Endothelial cell of umbilical vein (primary cell): Measurements from ENCODE around the gene OR13C5. TPM values are rescaled to one million over a fixed set of nuclear protein-coding genes. Genes with fewer than 3 reads are reported as not detected.
"Not testable (repeated sequence)": the region's sequence is repeated elsewhere in the genome, so short reads cannot be mapped to it uniquely, and the experiment has no call there.

Source experiments
- BruUV-seq: library from RNA; stranded (reverse); fragments of 400-500 nt; replicated peaks from 2 replicates; lab custom pipeline; 2021; lab: Mats Ljungman, UMichigan
- CTCF ChIA-PET: fragments of 300-600, 350-600 bp; sonication (Branson Sonifier 250); formaldehyde crosslinking; loops from one replicate; lab custom pipeline; 2021; ENCODE audit warnings: antibody characterized with exemption, inconsistent platforms; lab: Charles Lee
- POLR2A ChIA-PET: fragments of 300-600, 350-600 bp; sonication (Branson Sonifier 250); formaldehyde crosslinking; loops from one replicate; lab custom pipeline; 2021; ENCODE audit warnings: antibody characterized with exemption, inconsistent platforms; lab: Charles Lee
- DNase-seq: peaks from one replicate; pipeline ENCODE4 v3.0.0-alpha.2; 2011; ENCODE audit warnings: low read depth, low spot score
- FAIRE-seq: peaks from 2 replicates; lab custom pipeline; 2011; peaks lifted over from hg19 to GRCh38; lab: Jason Lieb, UNC
- H2AFZ ChIP-seq: 2 replicates; pipeline ENCODE4 v1.6.0; 2012; ENCODE audit warnings: low read depth, low read length, control low read depth, inconsistent platforms
- H3K27ac ChIP-seq: 2 replicates; pipeline ENCODE4 v1.5.1; 2011; ENCODE audit warnings: low read depth, mild to moderate bottlenecking, control low read depth, low read length, moderate library complexity; ENCODE audit not compliant: insufficient read depth
- H3K27me3 ChIP-seq, 2 experiments: 2 replicates each; pipeline versions ENCODE4 v1.6.0 to v1.6.1; 2011; ENCODE audit warnings: low read length in 2 of 2, mixed read lengths in 1 of 2; ENCODE audit not compliant: control insufficient read depth in 2 of 2, insufficient read depth in 2 of 2
- H3K36me3 ChIP-seq, 2 experiments: 2 replicates in 1 of 2; 3 replicates in 1 of 2; pipeline ENCODE4 v1.5.1; 2011; ENCODE audit warnings: low read length in 2 of 2, mild to moderate bottlenecking in 1 of 2, moderate library complexity in 1 of 2; ENCODE audit not compliant: control insufficient read depth in 2 of 2, insufficient read depth in 2 of 2; ENCODE audit errors: extremely low read depth in 1 of 2
- H3K4me1 ChIP-seq: 3 replicates; pipeline ENCODE4 v1.5.1; 2011; ENCODE audit warnings: mild to moderate bottlenecking, low read length; ENCODE audit not compliant: control insufficient read depth, insufficient read depth; ENCODE audit errors: extremely low read depth
- H3K4me2 ChIP-seq: 2 replicates; pipeline ENCODE4 v1.6.1; 2011; ENCODE audit warnings: low read length, control low read depth, mixed read lengths; ENCODE audit not compliant: insufficient read depth
- H3K4me3 ChIP-seq, 3 experiments: fragments of 200-600 bp in 1 of 3; sonication (generic), shearing (Covaris generic) in 1 of 3; replicated peaks in 1 of 3; 2 replicates each; pipeline ENCODE4 v1.5.1; 2011 to 2016; ENCODE audit warnings: control low read depth in 3 of 3, low read length in 3 of 3, mild to moderate bottlenecking in 2 of 3, inconsistent platforms in 1 of 3, low read depth in 1 of 3, moderate library complexity in 1 of 3; ENCODE audit not compliant: insufficient read depth in 1 of 3
- H3K79me2 ChIP-seq: 2 replicates; pipeline ENCODE4 v1.6.0; 2012; ENCODE audit warnings: low read length, inconsistent platforms; ENCODE audit not compliant: control insufficient read depth, insufficient read depth
- H3K9ac ChIP-seq: replicated peaks from 2 replicates; pipeline ENCODE3; 2011; ENCODE audit warnings: low read length, control low read depth; ENCODE audit not compliant: insufficient read depth; ENCODE audit errors: extremely low read depth
- H3K9me1 ChIP-seq: replicated peaks from 3 replicates; pipeline ENCODE4 v1.6.0; 2011; ENCODE audit warnings: mild to moderate bottlenecking, low read length; ENCODE audit not compliant: control insufficient read depth, insufficient read depth; ENCODE audit errors: extremely low read depth
- H3K9me3 ChIP-seq: replicated peaks from 2 replicates; pipeline ENCODE4 v1.5.1; 2012; ENCODE audit warnings: low read length, inconsistent platforms; ENCODE audit not compliant: control insufficient read depth, insufficient read depth
- H4K20me1 ChIP-seq: replicated peaks from 2 replicates; pipeline ENCODE3; 2011; ENCODE audit warnings: mild to moderate bottlenecking, low read length; ENCODE audit not compliant: control insufficient read depth, insufficient read depth; ENCODE audit errors: extremely low read depth
- EZH2 ChIP-seq: IDR thresholded peaks from 2 replicates; pipeline ENCODE4 v1.6.1; 2012; ENCODE audit warnings: borderline replicate concordance, low read depth, mild to moderate bottlenecking, moderate library complexity, low read length, inconsistent platforms; ENCODE audit not compliant: severe bottlenecking
- FOS ChIP-seq: IDR thresholded peaks from 2 replicates; pipeline ENCODE4 v1.6.1; 2011; ENCODE audit warnings: mild to moderate bottlenecking, low read length, moderate library complexity, borderline replicate concordance; ENCODE audit not compliant: insufficient read depth
- GATA2 ChIP-seq: IDR thresholded peaks from 2 replicates; pipeline ENCODE4 v1.7.0; 2011; ENCODE audit warnings: low read depth, mild to moderate bottlenecking, moderate library complexity, mixed read lengths, low read length; ENCODE audit not compliant: insufficient read length, insufficient read depth
- JUN ChIP-seq: IDR thresholded peaks from 2 replicates; pipeline ENCODE4 v1.6.1; 2011; ENCODE audit warnings: borderline replicate concordance, low read depth; ENCODE audit not compliant: insufficient read length, insufficient read depth
- MAX ChIP-seq: IDR thresholded peaks from 2 replicates; pipeline ENCODE4 v1.6.1; 2011; ENCODE audit not compliant: insufficient read depth, insufficient read length
- POLR2A ChIP-seq: IDR thresholded peaks from 2 replicates; pipeline ENCODE4 v1.6.1; 2012; ENCODE audit warnings: low read depth, mild to moderate bottlenecking, control low read depth, low read length
- POLR2AphosphoS5 ChIP-seq: IDR thresholded peaks from 2 replicates; pipeline ENCODE4 v1.6.1; 2012; ENCODE audit warnings: low read depth, mild to moderate bottlenecking, control low read depth, low read length, moderate library complexity; ENCODE audit not compliant: insufficient read depth
- dilution Hi-C: fragments of 300-500 bp; cut with MboI; formaldehyde crosslinking; loops from one replicate; pipeline ENCODE4 v1.15.0; 2019; ENCODE audit warnings: low sequenced_read_pairs; ENCODE audit not compliant: extremely low pct_ligation_motif_present
- intact Hi-C: fragments of 100-400 bp; cut with micrococcal nuclease; formaldehyde crosslinking; loops from one replicate; pipeline ENCODE4 v1.10.0; 2022
- polyA plus RNA-seq, 4 experiments: library from polyadenylated mRNA; depleted of rRNA in 3 of 4; stranded (reverse) in 3 of 4; unstranded in 1 of 4; fragments of >200 nt; gene quantifications; 2 replicates each; pipeline versions ENCODE4 v1.2.1 to v1.2.3, GENCODE V29; 2011 to 2012; ENCODE audit warnings: missing spikeins in 1 of 4
- total RNA-seq: library from RNA; stranded (reverse); gene quantifications from 2 replicates; pipeline ENCODE4 v1.2.3, GENCODE V29; 2021

The OR13C5 gene
- total and polyA plus RNA-seq, 2 donors (not counting 3 experiments of a cell fraction or from before 2014, with no cell fraction given): not detected

DNA sequence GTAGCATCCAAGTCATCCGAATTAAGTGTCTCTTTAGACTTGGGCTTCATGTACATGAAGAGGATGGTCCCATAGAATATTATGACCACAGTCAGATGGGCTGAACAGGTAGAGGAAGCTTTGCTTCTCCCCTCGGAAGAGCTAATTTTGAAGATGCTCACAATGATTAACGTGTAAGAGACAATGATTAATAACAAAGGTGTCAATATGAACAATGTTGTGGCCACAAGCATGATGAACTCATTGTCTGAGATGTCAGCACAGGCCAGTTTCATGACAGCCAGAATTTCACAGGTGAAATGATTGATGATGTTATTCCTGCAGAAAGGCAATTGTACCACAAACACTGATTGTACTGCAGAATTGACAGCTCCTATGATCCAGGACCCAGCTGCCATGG, 5.6 kb upstream of the OR13C5 start:
- no peaks in the 10 kb centered on the region for H3K27me3 ChIP-seq

DNA sequence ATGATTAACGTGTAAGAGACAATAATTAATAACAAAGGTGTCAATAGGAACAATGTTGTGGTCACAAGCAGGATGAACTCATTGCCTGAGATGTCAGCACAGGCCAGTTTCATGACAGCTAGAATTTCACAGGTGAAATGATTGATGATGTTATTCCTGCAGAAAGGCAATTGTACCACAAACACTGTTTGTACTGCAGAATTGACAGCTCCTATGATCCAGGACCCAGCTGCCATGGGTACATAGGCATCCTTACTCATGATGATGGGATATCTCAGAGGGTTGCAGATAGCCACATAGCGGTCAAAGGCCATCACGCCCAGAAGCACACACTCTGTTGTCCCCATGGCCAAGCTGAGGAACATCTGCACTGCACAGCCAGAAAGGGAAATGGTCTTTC, 464 bp downstream of the OR13C5 start:
- H3K36me3 ChIP-seq, POLR2A ChIA-PET, H3K9ac ChIP-seq, dilution Hi-C loops, H3K4me3 ChIP-seq, CTCF ChIA-PET, H3K9me3 ChIP-seq, H3K27me3 ChIP-seq, H3K4me2 ChIP-seq, H3K27ac ChIP-seq, DNase-seq, BruUV-seq, intact Hi-C loops, H3K9me1 ChIP-seq, H3K4me1 ChIP-seq, H2AFZ ChIP-seq, H4K20me1 ChIP-seq, FAIRE-seq, H3K79me2 ChIP-seq: not testable (repeated sequence)

More for the DNA sequence above, 5.6 kb upstream of the OR13C5 start:
- Histone ChIP-seq H3K4me2 (no peak overlapping the region), H4K20me1 (no peaks in the 10 kb centered on the region), H3K9me3 (no peaks in the 10 kb centered on the region), H3K4me1 (no peaks in the 10 kb centered on the region), H3K4me3 (no peak overlapping the region), H3K9me1 (no peaks in the 10 kb centered on the region), H3K79me2 (no peaks in the 10 kb centered on the region), H2AFZ (no peak overlapping the region), H3K27ac (no peak overlapping the region), H3K36me3 (no peaks in the 10 kb centered on the region), H3K9ac (no peak overlapping the region)
- ChIA-PET CTCF (no interaction called here), POLR2A (no interaction called here)
- TF ChIP-seq POLR2A (no peak), GATA2 (no peak), MAX (no peak), FOS (no peak), JUN (no peak), POLR2AphosphoS5 (no peak), EZH2 (no peak)
- intact Hi-C loops: no loop called here
- dilution Hi-C loops: no loop called here
- FAIRE-seq: no peak
- BruUV-seq: no TSS peak
- DNase-seq: no peak
